Activated naive CD8-positive, alpha-beta T cell treated with anti-CD3 and anti-CD28 coated beads, Interleukin-2, amount 10 ng/mL, durations not matched to agents 7 days and 5 days (primary cell): ENCODE results near the gene SPINK8. TPM values are rescaled to one million over a fixed set of nuclear protein-coding genes. Genes with fewer than 3 reads are reported as not detected.
A peak's percentile ranks its signal among the peaks of the same experiment; 100 is the strongest.

Experiments
- ATAC-seq: fragments of 150-1000 bp; cut with Tn5 transposase; one replicate; pipeline ENCODE4 v1.10.0; 2021; ENCODE audit warnings: low read depth, moderate library complexity
- POLR2A ChIA-PET: fragments of 350-600 bp; sonication (Branson Sonifier 250); formaldehyde crosslinking; loops from one replicate; lab custom pipeline; 2021; ENCODE audit warnings: antibody characterized with exemption; lab: Charles Lee
- DNase-seq: peaks from one replicate; pipeline ENCODE4 v3.0.0; 2021
- H3K27ac Mint-ChIP-seq: one replicate; pipeline ENCODE4 v1.8.0; 2022; ENCODE audit warnings: mild to moderate bottlenecking, mixed read lengths
- H3K27me3 Mint-ChIP-seq: one replicate; pipeline ENCODE4 v1.8.0; 2022; ENCODE audit warnings: mild to moderate bottlenecking, moderate library complexity, mixed read lengths
- H3K36me3 Mint-ChIP-seq: one replicate; pipeline ENCODE4 v1.8.0; 2021; ENCODE audit warnings: mild to moderate bottlenecking, mixed read lengths
- H3K4me1 Mint-ChIP-seq: one replicate; pipeline ENCODE4 v1.8.0; 2021; ENCODE audit warnings: mixed read lengths
- H3K4me3 Mint-ChIP-seq: one replicate; pipeline ENCODE4 v1.8.0; 2022; ENCODE audit warnings: mild to moderate bottlenecking, moderate library complexity, mixed read lengths
- H3K9me3 Mint-ChIP-seq: one replicate; pipeline ENCODE4 v1.8.0; 2021; ENCODE audit warnings: mixed read lengths
- total RNA-seq, 2 experiments: library from RNA; stranded (reverse); gene quantifications; one replicate each; pipeline ENCODE4 v1.2.3, GENCODE V29; 2021

Gene SPINK8
- total RNA-seq, 2 experiments from 2014 or later: not detected

DNA sequence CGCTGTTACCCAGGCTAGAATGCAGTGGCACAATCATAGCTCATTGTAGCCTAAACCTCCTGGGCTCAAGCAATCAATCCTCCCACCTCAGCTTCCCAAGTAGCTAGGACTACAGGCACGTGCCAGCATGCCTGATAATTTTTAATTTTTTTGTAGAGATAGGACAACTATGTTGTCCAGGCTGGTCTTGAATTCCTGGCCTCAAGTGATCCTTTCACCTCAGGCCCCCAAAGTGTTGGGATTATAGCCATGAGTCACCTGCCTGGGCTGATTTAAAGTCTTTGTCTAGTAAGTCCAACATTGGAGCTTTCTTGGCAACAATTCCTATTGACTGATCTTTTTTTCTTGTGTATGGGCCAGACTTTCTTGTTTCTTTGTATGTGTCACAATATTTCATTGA, 28.1 kb downstream of the SPINK8 start:
- Mint-ChIP-seq H3K9me3 (peaks cover 4% of the 10 kb centered on the region), H3K36me3 (peaks cover 5% of the 10 kb centered on the region), H3K27me3 (peaks cover 36% of the 10 kb centered on the region), H3K4me1 (peaks cover 11% of the 10 kb centered on the region), H3K4me3 (no peak overlapping the region), H3K27ac (no peak overlapping the region)
- ATAC-seq (no peak), DNase-seq (no peak)
- POLR2A ChIA-PET: no interaction called here

DNA sequence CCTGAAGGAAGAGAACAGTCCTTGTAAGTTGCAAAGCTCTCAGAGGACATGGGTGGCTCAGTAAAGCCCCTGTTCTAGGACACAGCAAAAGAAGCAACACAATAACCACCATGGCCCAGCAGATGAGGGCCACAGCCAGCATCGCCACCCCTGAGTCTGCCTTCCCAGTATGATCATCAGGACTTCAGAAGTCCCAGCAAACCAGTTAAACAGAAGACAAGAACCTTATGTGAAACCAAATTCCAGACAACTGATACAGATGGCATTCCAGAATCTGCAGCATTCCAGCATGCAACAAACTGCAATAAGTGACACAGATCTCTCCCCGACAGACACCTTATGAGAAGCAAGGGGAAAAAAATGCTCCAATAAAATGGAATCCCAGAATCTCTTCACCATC, 30.4 kb downstream of the SPINK8 start:
- Mint-ChIP-seq H3K4me3 (peak overlapping the region; percentile 91), H3K27ac (no peak overlapping the region), H3K27me3 (peaks cover 22% of the 10 kb centered on the region), H3K9me3 (peaks cover 4% of the 10 kb centered on the region), H3K36me3 (peaks cover 13% of the 10 kb centered on the region), H3K4me1 (peaks cover 29% of the 10 kb centered on the region)
- DNase-seq: no peak
- POLR2A ChIA-PET: no interaction called here
- ATAC-seq: no peak

DNA sequence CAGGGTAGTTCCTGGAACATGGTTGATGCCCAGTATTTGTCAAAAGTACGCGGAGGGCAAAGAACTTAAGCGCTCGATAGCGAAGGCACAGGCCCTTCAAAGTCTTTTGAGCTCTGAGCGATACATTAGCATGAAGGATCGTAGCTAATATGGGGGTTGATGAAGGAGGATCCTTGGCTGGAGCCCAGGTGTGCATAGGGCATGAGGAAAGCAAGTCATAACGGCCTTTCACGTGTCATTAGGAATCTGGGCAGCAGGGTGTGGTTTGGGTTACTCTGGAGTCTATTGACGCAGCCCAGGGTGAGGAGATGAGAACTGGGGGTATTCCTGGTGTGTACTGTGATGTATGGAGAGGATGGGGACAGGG, 31.7 kb downstream of the SPINK8 start:
- POLR2A ChIA-PET: no interaction called here
- no peak for DNase-seq
- H3K9me3 Mint-ChIP-seq: peaks cover 4% of the 10 kb centered on the region
- peak overlapping the region; percentile 91 for H3K4me3 Mint-ChIP-seq
- H3K27ac Mint-ChIP-seq: peak overlapping the region; percentile 97
- peaks cover 20% of the 10 kb centered on the region for H3K36me3 Mint-ChIP-seq
- ATAC-seq: peak; percentile 2
- H3K27me3 Mint-ChIP-seq: peaks cover 16% of the 10 kb centered on the region
- peaks cover 29% of the 10 kb centered on the region for H3K4me1 Mint-ChIP-seq

DNA sequence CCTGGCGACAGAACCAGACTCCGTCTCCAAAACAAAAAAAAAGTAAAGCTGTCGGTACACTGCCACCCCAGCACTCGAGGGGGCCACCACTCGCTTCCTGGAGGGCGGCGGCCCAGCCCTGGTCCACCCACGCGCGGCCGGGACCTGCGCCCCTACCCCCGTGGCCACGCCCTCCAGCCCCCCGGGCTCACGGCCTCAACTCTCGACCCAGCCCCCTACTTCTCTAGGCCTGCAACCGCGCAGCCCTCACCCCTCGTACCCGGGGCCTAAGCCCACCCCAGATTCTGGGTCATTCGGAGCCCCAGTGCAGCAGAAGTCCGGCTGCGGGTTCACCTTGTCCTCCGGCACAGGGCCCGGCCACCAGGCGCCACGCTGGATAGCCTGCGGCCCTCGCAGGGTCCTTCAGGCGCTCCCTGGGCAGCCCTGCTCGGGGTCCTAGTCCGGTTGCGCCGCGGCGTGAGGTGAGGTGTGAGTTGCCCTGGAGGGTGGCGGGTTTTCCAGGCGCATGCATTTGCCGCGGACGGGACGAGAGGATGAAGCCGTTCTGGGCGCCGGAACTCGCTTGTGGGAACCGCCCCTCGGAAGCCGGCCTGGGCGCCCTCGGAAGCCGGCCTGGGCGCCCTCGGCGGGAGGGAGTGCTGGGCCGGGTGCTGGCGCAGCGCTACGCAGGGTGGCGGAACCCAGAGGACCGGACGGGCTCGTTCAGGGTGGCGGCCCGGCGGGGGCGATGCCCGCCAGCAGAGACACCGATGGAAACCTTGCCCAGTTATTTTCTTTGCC, 32.3 kb downstream of the SPINK8 start, which contains the start of gene NME6:
TSS of gene NME6 (minus strand) at position 348 of the 780 bp plus-strand sequence.
- H3K36me3 Mint-ChIP-seq: peaks cover 23% of the 10 kb centered on the region
- peak; percentile 82 for ATAC-seq
- peaks cover 29% of the 10 kb centered on the region for H3K4me1 Mint-ChIP-seq
- peaks cover 4% of the 10 kb centered on the region for H3K9me3 Mint-ChIP-seq
- POLR2A ChIA-PET: interaction anchor here (0.9 to 2.3 kb wide), 8 partner anchors 17 to 165 kb away, joined by 3 to 15 read pairs (median 4); partner anchors contain the start of genes ATRIP, CCDC51, TMA7 and ZNF589
- peak within 1 kb of the TSS; percentile 97 for H3K27ac Mint-ChIP-seq
- peak; percentile 96 for DNase-seq
- H3K4me3 Mint-ChIP-seq: peak within 1 kb of the TSS; percentile 91
- H3K27me3 Mint-ChIP-seq: peaks cover 11% of the 10 kb centered on the region

DNA sequence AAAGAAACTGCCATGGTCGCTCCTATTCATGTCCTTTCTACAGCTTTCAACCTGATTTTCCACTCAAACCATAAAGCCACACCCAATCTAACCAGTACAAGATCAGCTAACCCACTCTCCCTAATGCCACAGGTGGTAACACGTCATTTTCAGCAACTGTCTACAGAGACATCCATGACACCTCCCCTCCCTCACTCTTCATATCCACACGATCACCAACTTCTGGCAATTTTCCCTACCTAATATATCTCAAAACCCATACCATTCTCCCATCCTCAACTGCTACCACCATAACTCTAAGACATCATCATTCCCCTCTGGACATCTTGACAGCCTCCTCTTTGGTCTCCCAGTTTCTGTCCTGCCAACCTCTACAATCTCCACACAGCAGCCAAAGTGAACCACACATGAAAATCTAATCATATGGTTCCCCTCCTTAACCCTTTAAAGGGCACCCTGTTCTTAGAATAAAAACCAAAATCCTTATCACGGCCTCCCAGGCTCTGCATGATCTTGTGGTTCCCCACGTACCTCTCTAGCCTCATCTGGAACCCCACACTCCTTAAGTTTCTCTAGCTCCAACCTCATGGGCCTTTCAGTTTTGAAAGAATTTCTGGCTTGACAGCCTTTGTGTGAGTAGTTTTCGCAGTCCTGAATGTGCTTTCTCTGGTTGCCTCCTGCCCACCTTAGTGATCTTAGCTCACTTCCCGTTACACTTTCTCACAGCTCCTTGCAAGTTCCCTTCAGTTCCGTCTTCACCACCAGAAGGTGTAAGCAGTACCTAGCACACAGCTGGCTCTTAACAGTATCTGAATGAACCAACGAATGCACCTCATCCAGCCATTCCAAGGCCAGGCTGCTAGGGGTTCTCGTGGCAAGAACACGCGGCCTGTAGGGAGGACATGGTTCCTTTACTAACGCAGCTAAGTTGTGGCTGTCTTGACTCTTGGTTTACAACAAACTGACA, 33.4 kb downstream of the SPINK8 start:
- Mint-ChIP-seq H3K27ac (peak overlapping the region; percentile 97), H3K27me3 (peaks cover 2% of the 10 kb centered on the region), H3K36me3 (peaks cover 25% of the 10 kb centered on the region), H3K4me1 (peaks cover 29% of the 10 kb centered on the region), H3K9me3 (peaks cover 2% of the 10 kb centered on the region), H3K4me3 (peak overlapping the region; percentile 91)
- ATAC-seq (peak; percentile 45), DNase-seq (peak; percentile 48)
- POLR2A ChIA-PET: interaction anchor here (0.6 to 2.3 kb wide), 13 partner anchors 13 to 620 kb away, joined by 3 to 15 read pairs (median 4); partner anchors contain the start of genes ATRIP, CCDC51, TMA7 and ZNF589

DNA sequence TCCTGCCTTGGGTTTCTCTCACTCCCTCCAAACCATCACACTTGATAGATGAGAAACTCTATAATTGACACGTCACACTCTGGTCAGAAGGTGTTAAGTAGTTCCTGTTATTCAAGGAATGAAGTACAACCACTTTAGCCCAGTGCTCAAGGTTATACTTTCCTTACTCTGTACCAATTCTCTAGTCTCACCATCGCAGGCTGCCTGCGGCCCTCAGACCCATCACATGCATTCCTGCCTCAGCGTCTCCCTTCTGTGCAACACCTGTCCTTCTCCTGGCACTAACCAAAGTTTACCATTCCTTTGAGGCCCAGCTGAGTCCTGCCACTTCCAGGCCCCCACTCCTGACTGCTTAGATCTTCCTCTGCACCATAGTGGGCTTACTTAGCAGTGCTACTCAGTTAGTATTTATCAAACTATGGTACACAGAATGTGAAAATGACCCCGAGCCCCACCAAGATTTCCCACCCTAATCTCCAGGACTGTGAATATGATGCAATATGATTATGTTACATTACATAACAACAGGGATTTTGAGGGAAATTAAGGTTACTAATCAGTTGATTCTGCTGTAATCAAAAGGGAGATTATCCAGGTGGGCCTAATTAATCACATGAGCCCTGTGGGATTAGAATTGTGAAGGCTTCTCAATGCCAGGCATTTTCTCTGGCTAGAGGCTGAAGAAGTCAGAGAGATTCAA, 36.2 kb downstream of the SPINK8 start:
- peaks cover 37% of the 10 kb centered on the region for H3K36me3 Mint-ChIP-seq

DNA sequence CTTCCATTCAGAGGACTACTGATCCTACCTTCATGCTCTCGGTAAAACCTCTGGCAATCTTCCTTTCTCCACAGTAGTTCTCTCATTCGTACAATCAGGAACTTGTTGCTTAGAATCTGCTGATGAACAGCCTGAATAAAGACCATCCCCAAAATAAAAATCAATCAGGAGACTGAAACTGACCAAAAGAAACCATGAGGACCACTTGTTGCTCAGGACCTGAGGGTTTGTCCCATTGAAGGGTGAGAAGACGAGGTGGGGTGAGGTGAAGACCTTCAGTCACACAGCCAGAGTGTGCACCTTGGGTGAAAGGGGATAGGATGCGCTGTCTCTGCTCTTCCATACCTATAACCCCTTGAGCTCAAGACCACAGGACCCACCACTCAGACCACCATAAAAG, 36.8 kb downstream of the SPINK8 start:
- POLR2A ChIA-PET: no interaction called here
- H3K27ac Mint-ChIP-seq: no peak overlapping the region
- H3K4me3 Mint-ChIP-seq: no peak overlapping the region

More for the DNA sequence above, 36.2 kb downstream of the SPINK8 start:
- POLR2A ChIA-PET: no interaction called here
- H3K27me3 Mint-ChIP-seq: no peaks in the 10 kb centered on the region
- no peaks in the 10 kb centered on the region for H3K9me3 Mint-ChIP-seq
- DNase-seq (no peak), ATAC-seq (no peak)
- H3K4me1 Mint-ChIP-seq: peaks cover 24% of the 10 kb centered on the region
- no peak overlapping the region for H3K4me3 Mint-ChIP-seq
- H3K27ac Mint-ChIP-seq: no peak overlapping the region

DNA sequence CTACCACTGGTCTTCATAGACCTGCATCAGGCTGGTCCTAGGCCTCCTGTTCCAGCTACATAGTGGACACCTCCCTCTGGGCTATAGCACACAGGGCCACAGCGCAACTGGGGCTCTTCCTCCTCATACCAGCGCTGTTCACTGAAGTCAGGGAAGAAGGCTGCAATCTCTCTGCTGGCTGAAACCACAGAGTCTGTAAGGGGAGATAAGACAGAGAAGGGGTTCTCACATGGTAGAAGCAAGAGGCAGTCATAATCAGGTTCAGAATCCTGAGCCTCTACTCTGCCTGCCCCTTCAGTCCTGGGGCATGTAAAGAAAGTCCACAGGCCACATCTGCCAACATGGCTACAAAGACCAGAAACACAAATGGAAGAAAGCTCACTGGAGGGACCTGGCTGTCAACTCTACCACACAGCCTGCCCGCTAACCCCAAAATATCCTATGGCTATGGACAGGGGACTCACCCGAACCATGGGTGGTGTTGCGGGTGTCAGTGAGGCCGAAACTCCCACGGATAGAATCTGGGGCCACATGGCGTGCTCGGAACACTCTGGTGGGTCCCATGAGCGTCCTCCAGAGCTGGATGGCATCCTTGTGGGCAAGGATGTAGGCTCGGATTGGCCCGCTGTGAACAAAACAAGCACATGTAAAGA, 38.7 kb downstream of the SPINK8 start:
- no peak overlapping the region for H3K4me3 Mint-ChIP-seq
- H3K36me3 Mint-ChIP-seq: peaks cover 44% of the 10 kb centered on the region
- DNase-seq (no peak), ATAC-seq (no peak)
- H3K4me1 Mint-ChIP-seq: peaks cover 14% of the 10 kb centered on the region
- H3K27ac Mint-ChIP-seq: no peak overlapping the region
- H3K27me3 Mint-ChIP-seq: no peaks in the 10 kb centered on the region
- H3K9me3 Mint-ChIP-seq: no peaks in the 10 kb centered on the region
- POLR2A ChIA-PET: no interaction called here

More for the DNA sequence above, 36.8 kb downstream of the SPINK8 start:
- H3K27me3 Mint-ChIP-seq: no peaks in the 10 kb centered on the region
- no peak for DNase-seq
- ATAC-seq: no peak
- peaks cover 37% of the 10 kb centered on the region for H3K36me3 Mint-ChIP-seq
- peaks cover 20% of the 10 kb centered on the region for H3K4me1 Mint-ChIP-seq
- H3K9me3 Mint-ChIP-seq: no peaks in the 10 kb centered on the region

DNA sequence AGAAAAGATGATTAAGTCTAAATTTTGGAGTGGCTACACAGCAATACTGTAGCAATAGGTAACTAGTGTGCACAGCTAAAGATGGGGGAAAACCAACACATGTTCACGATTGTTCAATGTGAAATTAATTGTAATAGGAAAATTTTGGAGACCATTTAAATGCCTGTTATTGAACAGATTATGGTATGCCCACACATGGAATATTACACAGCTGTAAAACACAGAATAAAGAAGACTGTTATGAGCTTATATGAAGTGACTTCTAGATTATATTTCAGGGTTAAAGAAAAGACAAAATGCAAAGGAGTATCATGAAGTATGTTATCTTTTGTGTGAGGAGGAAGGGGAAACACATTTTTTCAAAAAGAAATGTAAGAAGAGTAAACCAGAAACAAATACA, 43.8 kb downstream of the SPINK8 start:
- no peak for DNase-seq

DNA sequence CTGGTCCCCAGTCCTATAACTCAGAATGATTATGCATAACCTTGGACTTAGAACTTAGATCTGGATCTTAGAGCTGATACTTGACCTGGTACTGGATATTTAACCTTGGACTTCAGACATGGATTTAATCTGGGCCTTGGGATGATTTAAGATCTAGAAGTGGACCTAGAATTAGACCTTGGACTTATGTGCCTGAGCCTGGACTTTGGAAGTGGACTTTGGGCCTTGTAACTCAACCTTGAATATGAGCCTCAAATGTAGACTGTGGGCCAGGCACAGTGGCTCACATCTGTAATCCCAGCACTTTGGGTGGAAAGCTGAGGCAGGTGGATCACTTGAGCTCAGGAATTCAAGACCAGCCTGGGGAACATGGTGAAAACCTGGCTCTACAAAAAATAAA, 46.4 kb downstream of the SPINK8 start:
- POLR2A ChIA-PET: interaction anchor here (1.4 kb wide), 1 partner anchor 13 kb away, joined by 3 read pairs; no protein-coding TSS in a partner anchor
- H3K27me3 Mint-ChIP-seq: no peaks in the 10 kb centered on the region
- H3K4me3 Mint-ChIP-seq: no peak overlapping the region
- H3K9me3 Mint-ChIP-seq: no peaks in the 10 kb centered on the region
- H3K4me1 Mint-ChIP-seq: no peaks in the 10 kb centered on the region
- ATAC-seq (no peak), DNase-seq (no peak)
- H3K27ac Mint-ChIP-seq: no peak overlapping the region
- H3K36me3 Mint-ChIP-seq: peaks cover 20% of the 10 kb centered on the region

More for the DNA sequence above, 43.8 kb downstream of the SPINK8 start:
- Mint-ChIP-seq H3K27ac (no peak overlapping the region), H3K4me1 (no peaks in the 10 kb centered on the region), H3K9me3 (no peaks in the 10 kb centered on the region), H3K36me3 (peaks cover 36% of the 10 kb centered on the region), H3K27me3 (no peaks in the 10 kb centered on the region), H3K4me3 (no peak overlapping the region)
- ATAC-seq: no peak
- POLR2A ChIA-PET: interaction anchor here (1.0 kb wide), 1 partner anchor 21 kb away, joined by 3 read pairs; no protein-coding TSS in a partner anchor

DNA sequence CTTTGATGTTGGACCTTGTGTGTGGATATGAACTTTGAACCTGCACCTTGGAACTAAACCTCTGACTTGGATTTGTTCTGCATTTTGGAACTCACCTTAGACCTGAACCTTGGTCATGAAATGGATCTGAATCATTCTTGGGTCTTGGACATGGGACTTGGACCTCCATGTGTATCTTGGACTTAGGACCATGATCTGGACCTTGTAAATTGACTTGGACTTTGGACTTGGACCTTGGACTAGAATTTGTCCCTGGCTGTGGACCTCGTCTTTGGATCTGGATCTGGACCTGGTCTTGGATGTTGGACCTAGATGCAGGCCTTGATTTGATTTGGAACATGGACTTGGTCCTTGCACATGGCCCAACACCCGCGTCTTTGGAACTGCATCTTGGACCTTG, 47.2 kb downstream of the SPINK8 start:
- Mint-ChIP-seq H3K36me3 (peaks cover 20% of the 10 kb centered on the region), H3K27me3 (no peaks in the 10 kb centered on the region), H3K4me1 (no peaks in the 10 kb centered on the region), H3K4me3 (no peak overlapping the region), H3K9me3 (no peaks in the 10 kb centered on the region), H3K27ac (no peak overlapping the region)
- ATAC-seq (no peak), DNase-seq (no peak)
- POLR2A ChIA-PET: interaction anchor here (1.4 kb wide), 1 partner anchor 14 kb away, joined by 3 read pairs; no protein-coding TSS in a partner anchor

DNA sequence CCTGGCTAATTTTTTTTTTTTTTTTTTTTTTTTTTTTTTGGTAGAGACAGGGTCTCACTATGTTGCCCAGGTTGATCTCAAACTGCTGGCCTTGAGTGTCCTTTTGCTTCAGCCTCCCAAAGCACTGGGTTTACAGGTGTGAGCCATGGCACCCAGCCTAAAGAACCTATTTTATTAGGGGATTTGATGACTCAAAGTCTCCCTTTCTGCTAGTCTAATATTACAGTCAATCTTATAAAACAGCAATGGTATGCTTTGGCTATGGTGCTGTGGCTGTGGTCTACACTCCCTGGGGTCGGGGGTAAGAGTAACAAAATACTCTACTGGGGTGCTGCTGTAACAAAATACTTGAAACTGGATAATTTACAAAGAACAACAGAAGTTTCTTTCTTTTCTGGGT, 47.8 kb downstream of the SPINK8 start:
- Mint-ChIP-seq H3K9me3 (no peaks in the 10 kb centered on the region), H3K27me3 (no peaks in the 10 kb centered on the region), H3K4me3 (no peak overlapping the region), H3K36me3 (peaks cover 15% of the 10 kb centered on the region), H3K27ac (no peak overlapping the region), H3K4me1 (no peaks in the 10 kb centered on the region)
- no peak for ATAC-seq
- POLR2A ChIA-PET: no interaction called here
- no peak for DNase-seq
